BJ (cell line): Measurements from ENCODE around the gene KCTD20. TPM values are rescaled to one million over a fixed set of nuclear protein-coding genes. Genes with fewer than 3 reads are reported as not detected.

Experiments used
- CTCF ChIA-PET: fragments of 350-600 bp; formaldehyde crosslinking; extraction: SDS; loops from one replicate; lab custom pipeline; 2021; ENCODE audit warnings: antibody characterized with exemption, inconsistent platforms; lab: Yijun Ruan, JAX
- POLR2A ChIA-PET: fragments of 300-600 bp; sonication (Branson Sonifier 250); formaldehyde crosslinking; extraction: SDS; loops from one replicate; lab custom pipeline; 2021; ENCODE audit warnings: antibody characterized with exemption; lab: Charles Lee
- DNase-seq: peaks from one replicate; pipeline ENCODE4 v3.0.0-alpha.2; 2011; ENCODE audit warnings: low read depth
- H3K27me3 ChIP-seq: 2 replicates; pipeline ENCODE4 v1.6.0; 2011; ENCODE audit warnings: low read length; ENCODE audit not compliant: control insufficient read depth, insufficient read depth
- H3K36me3 ChIP-seq: 2 replicates; pipeline ENCODE4 v1.5.1; 2011; ENCODE audit warnings: low read length; ENCODE audit not compliant: control insufficient read depth, insufficient read depth
- H3K4me3 ChIP-seq: 2 replicates; pipeline ENCODE4 v1.5.1; 2011; ENCODE audit warnings: low read depth, mild to moderate bottlenecking, control low read depth, low read length
- CTCF ChIP-seq: IDR thresholded peaks from 2 replicates; pipeline ENCODE4 v1.5.1; 2011; ENCODE audit warnings: low read depth, mild to moderate bottlenecking, control low read depth, inconsistent platforms, low read length, moderate library complexity; ENCODE audit not compliant: insufficient read depth
- polyA plus RNA-seq: library from polyadenylated mRNA; depleted of rRNA; stranded (reverse); fragments of >200 nt; gene quantifications from 2 replicates; pipeline ENCODE4 v1.2.3, GENCODE V29; 2011

The KCTD20 gene
- polyA plus RNA-seq, 1 experiment, result 123 TPM

GRCh38 chr6:36492092-36492491 lies 49.3 kb downstream of the KCTD20 start:
- CTCF ChIA-PET, result interaction anchor here (1.6 kb wide), 1 partner anchor 10 kb away, joined by 3 read pairs; no protein-coding TSS in a partner anchor
- POLR2A ChIA-PET, result no interaction called here
- TF ChIP-seq CTCF, result no peak
- Histone ChIP-seq H3K27me3 (no peaks in the 10 kb centered on the region), H3K4me3 (no peak overlapping the region), H3K36me3 (peaks cover 12% of the 10 kb centered on the region)
- no peak for DNase-seq

- ChIA-PET POLR2A (interaction anchor here (0.6 kb wide), 1 partner anchor 53 kb away, joined by 3 read pairs; no protein-coding TSS in a partner anchor), CTCF (no interaction called here)
- H3K27me3 ChIP-seq, result no peaks in the 10 kb centered on the region
- TF ChIP-seq CTCF, result no peak
- peaks cover 12% of the 10 kb centered on the region for H3K36me3 ChIP-seq
- no peak for DNase-seq
- H3K4me3 ChIP-seq, result no peak overlapping the region
These were observed 49.8 kb downstream of the KCTD20 start for GRCh38 chr6:36492621-36493020.

GRCh38 chr6:36493319-36493718 lies 50.5 kb downstream of the KCTD20 start:
- ChIA-PET POLR2A (interaction anchor here (0.6 kb wide), 2 partner anchors 54 to 86 kb away, joined by 3 read pairs; no protein-coding TSS in a partner anchor), CTCF (no interaction called here)
- no peak for TF ChIP-seq CTCF
- H3K4me3 ChIP-seq, result no peak overlapping the region
- no peaks in the 10 kb centered on the region for H3K27me3 ChIP-seq
- no peak for DNase-seq
- H3K36me3 ChIP-seq, result peaks cover 12% of the 10 kb centered on the region

GRCh38 chr6:36493859-36494258 lies 51.1 kb downstream of the KCTD20 start:
- ChIA-PET POLR2A (no interaction called here), CTCF (no interaction called here)
- no peaks in the 10 kb centered on the region for H3K27me3 ChIP-seq
- TF ChIP-seq CTCF, result no peak
- peaks cover 12% of the 10 kb centered on the region for H3K36me3 ChIP-seq
- H3K4me3 ChIP-seq, result no peak overlapping the region
- DNase-seq, result no peak

GRCh38 chr6:36495086-36495485 lies 52.3 kb downstream of the KCTD20 start:
- Histone ChIP-seq H3K36me3 (peaks cover 14% of the 10 kb centered on the region), H3K27me3 (no peaks in the 10 kb centered on the region), H3K4me3 (no peak overlapping the region)
- POLR2A ChIA-PET, result interaction anchor here (0.6 kb wide), 1 partner anchor 699 kb away, joined by 5 read pairs; no protein-coding TSS in a partner anchor
- DNase-seq, result no peak
- CTCF ChIA-PET, result interaction anchor here (0.9 kb wide), 1 partner anchor 120 kb away, joined by 3 read pairs; no protein-coding TSS in a partner anchor
- no peak for TF ChIP-seq CTCF
